HepG2 (cell line): Measurements from ENCODE around the gene AHCY.

Experiments used
- ETS1 ChIP-seq: sonication (generic); formaldehyde crosslinking; IDR thresholded peaks from 2 replicates; pipeline ENCODE4 v1.4.0; 2020; ENCODE audit warnings: missing genetic modification reagents
- FOXP1 ChIP-seq, 2 experiments: fragments of 450-650 bp in 1 of 2; IDR thresholded peaks; 2 replicates each; pipeline ENCODE4 v1.6.1; 2017 to 2018; ENCODE audit warnings: antibody characterized with exemption in 1 of 2
- NCOA2 ChIP-seq: sonication (generic); formaldehyde crosslinking; IDR thresholded peaks from 2 replicates; pipeline ENCODE4 v1.8.0; 2022; ENCODE audit warnings: inconsistent platforms
- POLR2AphosphoS5 ChIP-seq: IDR thresholded peaks from 2 replicates; pipeline ENCODE4 v1.6.1; 2012; ENCODE audit warnings: low read depth, low read length
- STAT5B ChIP-seq: sonication (generic); formaldehyde crosslinking; IDR thresholded peaks from 2 replicates; pipeline ENCODE4 v1.4.0; 2020; ENCODE audit warnings: missing genetic modification reagents
- TAF1 ChIP-seq: sonication (generic); formaldehyde crosslinking; IDR thresholded peaks from 2 replicates; pipeline ENCODE4 v1.4.0; 2020; ENCODE audit warnings: missing genetic modification reagents
- USF2 ChIP-seq, 2 experiments: sonication (generic) in 1 of 2; formaldehyde crosslinking in 1 of 2; IDR thresholded peaks; 2 replicates each; pipeline versions ENCODE4 v1.5.1 to v1.6.1; 2011 to 2020; ENCODE audit warnings: borderline replicate concordance in 1 of 2, low read depth in 1 of 2, low read length in 1 of 2, mild to moderate bottlenecking in 1 of 2, missing genetic modification reagents in 1 of 2, moderate library complexity in 1 of 2

GRCh38 chr20:34237942-34238341, 65.2 kb downstream of the AHCY start:
- TF ChIP-seq TAF1 (CRISPR knock-in tag) (no peak), STAT5B (CRISPR knock-in tag) (no peak), NCOA2 (CRISPR knock-in tag) (no peak), ETS1 (CRISPR knock-in tag) (no peak), USF2 (IDR thresholded peaks at IDR 0.05; ENCODE audit: low read depth, low read length) (no peak), USF2 (CRISPR knock-in tag; IDR thresholded peaks at IDR 0.05; ENCODE audit: borderline replicate concordance) (no peak), POLR2AphosphoS5 (no peak), FOXP1 (IDR thresholded peaks at IDR 0.05) (no peak), FOXP1 (CRISPR knock-in tag; IDR thresholded peaks at IDR 0.05) (no peak)
